ENCODE data around the gene FBRSL1. TPM values are rescaled to one million over a fixed set of nuclear protein-coding genes. Genes with fewer than 3 reads are reported as not detected.

The FBRSL1 gene
- total RNA-seq, 1 donor from 2014 or later, result 30.5 TPM

DNA sequence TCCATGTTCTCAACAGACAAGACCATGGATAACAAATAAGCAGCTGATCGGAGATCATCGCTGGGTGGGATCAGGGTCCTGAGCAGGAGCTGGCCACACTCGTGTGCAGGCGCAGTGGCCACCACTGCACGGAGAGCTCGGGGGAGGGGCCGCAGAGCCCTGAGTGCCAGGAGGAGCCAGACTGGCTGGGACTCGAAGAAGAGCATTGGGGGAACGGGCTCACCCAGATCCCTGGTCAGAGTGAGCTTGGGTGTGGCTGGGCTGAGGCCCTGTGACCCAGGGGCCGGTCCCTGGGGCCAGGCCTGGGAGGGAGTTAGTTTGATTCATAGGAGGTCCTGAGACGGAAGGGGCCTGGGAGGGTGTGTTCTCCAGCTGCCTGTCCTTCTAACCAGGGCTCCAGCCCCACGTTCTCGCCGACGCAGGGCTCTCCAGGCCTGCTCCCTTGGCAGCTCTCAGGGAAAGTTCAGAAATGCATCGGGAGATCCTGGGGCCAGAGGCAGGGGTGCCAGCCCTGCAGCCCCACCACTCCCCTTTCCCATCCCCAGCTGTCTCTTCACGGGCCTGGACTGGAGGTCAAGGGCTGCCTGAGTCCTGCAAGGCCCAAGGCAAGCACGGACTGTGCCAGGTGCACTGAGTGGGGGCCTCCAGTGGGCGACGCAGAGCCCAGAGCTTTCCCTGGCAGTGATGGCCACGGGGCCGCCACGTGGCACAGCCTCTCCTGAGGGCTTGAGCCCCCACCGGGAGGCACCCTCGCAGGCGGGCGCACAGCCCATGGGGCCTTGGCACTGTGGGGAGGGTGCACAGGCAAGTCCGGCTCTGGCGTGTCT, 48.1 kb downstream of the FBRSL1 start:
- DNase-seq (ENCODE audit: low spot score), result no peak

DNA sequence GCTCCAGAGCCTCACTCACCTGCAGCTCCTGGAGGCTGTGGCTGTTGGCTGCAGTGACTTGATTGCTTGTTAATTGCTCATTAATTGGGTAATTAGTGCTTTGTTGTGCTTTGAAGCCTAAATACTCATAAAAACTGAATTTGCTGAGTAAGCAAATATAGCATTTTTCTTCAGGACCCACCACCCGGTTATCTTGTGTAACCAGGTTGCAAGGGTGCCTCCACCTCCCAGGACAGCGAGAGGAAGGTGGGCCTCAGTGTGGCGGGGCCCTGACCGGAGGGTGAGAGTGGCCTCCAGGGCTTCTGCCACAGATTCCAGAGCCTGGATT, 48.7 kb downstream of the FBRSL1 start:
- no peak for DNase-seq (ENCODE audit: low spot score)

DNA sequence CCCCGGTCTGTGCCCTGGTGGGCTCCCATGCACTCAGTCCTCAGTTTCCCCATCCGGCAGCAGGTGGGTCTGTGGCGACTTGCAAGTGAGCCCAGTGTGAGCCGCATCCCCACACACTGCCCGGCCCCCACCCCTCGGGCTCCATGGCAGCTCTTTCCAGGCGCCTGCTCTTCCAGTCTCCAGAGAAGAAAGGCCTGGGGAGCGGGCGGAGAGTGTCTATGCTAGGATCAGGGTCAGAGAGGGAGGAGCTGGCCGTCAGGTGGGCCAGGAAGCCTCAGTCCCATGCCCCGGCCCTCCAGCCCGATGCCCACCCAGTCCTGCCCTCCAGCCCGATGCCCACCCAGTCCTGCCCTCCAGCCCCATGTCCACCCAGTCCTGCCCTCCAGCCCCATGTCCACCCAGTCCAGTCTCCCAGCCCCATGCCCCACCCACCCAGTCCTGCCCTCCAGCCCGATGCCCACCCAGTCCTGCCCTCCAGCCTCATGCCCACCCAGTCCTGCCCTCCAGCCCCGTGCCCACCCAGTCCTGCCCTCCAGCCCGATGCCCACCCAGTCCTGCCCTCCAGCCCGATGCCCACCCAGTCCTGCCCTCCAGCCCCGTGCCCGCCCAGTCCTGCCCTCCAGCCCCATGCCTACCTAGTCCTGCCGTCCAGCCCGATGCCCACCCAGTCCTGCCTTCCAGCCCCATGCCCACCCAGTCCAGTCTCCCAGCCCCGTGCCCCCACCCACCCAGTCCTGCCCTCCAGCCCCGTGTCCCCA, 49.2 kb downstream of the FBRSL1 start:
- no peak for DNase-seq (ENCODE audit: low spot score)

GRCh38 chr12:132540436-132540835, 50.5 kb downstream of the FBRSL1 start:
- DNase-seq (ENCODE audit: low spot score), result no peak

GRCh38 chr12:132541200-132541599, 51.2 kb downstream of the FBRSL1 start:
- no peak for DNase-seq (ENCODE audit: low spot score)

DNA sequence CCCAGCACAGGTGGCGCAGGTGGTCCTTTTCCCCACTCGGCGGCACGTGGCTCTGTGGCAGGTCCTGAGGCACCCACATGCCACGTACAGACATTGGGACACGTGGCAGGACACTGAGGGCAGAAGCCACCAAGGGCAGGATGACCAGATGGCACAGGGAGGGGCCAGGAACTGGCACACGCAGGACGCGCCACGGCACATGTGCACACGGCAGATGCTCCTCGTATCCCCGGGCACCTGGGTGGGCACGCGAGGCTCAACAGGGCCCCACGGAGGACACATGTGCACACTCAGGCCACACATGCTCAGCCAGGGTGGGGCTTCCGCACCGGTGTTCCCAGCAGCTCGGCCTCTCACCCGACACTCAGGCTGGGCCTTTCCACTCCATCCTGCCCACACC, 52.0 kb downstream of the FBRSL1 start:
- no peak for DNase-seq (ENCODE audit: low spot score)

GRCh38 chr12:132542661-132543060, 52.7 kb downstream of the FBRSL1 start:
- no peak for DNase-seq (ENCODE audit: low spot score)

DNA sequence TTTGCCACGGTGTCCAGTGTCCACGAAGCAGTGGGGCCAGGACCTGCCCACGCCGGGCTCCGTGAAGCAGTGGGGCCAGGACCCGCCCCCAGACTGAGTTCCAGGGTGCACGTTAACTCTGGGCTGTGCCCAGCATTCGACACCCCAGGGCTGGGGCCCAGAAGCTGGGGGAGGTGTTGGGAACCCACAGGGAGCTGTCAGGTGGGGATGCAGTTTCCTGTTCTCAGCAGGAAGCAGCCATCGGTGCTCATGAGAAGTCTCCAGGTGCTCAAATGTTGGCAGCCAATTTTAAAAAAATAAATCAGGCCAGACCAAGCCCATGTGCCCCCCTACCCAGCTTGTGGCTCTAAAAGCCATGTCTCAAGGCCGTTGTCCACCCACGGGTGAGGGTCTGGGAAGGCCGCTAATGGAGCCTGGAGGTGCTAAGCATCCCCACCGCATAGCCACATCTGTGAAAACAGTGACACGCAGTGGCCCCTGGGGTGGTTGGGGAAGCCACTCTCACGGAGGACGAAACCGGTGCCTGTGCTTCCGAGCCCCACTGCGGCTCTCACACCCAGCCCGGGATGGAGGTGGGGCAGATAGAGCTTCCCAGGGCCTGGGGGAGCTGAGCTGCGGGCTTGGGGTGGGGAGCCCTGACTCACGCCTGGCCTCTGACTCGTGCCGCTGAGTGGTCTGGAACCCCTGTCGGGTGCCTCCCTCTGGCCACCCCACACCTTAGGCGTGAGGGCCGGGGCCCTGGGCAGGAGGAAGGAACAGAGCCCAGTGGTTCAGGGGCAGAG, 53.5 kb downstream of the FBRSL1 start:
- no peak for DNase-seq (ENCODE audit: low spot score)

GRCh38 chr12:132544080-132544397, 54.1 kb downstream of the FBRSL1 start:
- DNase-seq (ENCODE audit: low spot score), result no peak

DNA sequence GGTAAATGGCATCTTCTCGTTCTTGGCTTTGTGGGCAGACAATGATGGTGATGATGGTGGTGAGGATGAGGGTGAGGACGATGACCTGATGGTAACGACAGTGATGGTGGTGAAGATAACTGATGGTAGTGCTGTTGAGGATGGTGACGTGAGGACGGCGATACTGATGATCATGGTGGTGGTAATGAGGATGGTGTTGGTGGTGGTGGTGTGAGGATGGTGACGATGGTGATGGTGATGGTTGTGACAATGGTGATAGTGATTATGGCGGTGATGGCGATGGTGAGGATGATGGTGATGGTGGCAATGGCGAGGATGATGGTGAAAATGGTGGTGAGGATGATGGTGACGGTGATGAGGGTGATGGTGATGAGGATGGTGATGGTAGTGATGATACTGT, 54.5 kb downstream of the FBRSL1 start:
- no peak for DNase-seq (ENCODE audit: low spot score)

DNA sequence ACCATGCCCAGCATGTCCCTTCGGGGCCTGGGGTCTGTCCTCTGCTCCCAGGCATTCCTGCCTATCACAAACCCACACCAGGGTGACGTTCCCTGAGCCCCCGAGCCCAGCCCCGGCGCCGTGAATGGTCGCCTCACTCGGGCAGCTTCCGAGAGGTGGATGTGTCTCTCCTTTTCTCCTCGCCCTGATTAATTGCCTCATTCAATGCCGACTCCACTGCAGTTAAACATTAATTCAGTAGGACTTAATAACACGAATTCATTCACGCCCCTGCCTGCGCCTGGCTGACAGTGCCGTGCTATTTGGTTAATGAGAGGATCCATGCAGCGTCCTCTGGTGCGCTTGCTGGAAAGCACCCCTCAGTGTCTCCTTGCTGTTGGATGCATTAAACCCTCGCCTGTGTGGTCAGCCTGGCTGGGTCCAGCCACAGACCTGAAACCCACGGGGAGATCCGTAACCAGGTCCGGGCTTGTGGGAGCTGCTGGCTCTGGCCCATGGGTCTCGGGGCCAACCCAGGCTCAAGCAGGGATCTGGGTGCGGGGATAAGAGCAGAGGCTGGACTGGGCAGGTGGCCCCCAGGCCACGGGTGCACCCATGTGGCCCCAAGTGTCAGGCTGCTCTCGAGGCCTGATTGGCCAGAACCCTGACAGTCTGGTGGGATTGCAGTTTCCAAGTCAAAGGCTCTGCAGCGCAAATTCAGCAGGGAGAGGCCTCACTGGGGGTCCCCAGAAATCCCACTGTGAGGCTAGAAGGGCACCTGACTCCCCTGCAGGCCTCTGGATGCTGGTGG, 55.4 kb downstream of the FBRSL1 start:
- no peak for DNase-seq (ENCODE audit: low spot score)

- no peak for DNase-seq (ENCODE audit: low spot score)
Observed at GRCh38 chr12:132545955-132546354, 56.0 kb downstream of the FBRSL1 start.

DNA sequence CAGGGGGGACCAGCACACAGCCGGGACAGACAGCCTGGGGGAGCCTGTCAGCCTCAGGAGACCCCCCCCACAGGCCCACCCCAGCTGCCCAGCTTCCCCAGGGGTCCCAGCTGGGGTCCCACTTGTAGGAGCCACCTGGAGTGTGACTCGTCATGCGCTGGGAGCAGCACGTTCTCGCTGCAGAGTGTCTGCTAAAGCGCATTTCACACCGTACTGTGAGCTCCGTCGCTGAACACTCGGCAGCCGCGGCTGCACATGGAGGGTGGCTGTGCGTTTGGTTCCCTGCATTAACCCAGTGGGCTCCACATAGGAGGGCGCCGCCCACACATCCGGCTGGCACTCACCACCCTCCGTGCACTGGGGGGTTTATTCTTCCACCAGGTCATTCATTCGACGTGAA, 56.7 kb downstream of the FBRSL1 start:
- no peak for DNase-seq (ENCODE audit: low spot score)

DNA sequence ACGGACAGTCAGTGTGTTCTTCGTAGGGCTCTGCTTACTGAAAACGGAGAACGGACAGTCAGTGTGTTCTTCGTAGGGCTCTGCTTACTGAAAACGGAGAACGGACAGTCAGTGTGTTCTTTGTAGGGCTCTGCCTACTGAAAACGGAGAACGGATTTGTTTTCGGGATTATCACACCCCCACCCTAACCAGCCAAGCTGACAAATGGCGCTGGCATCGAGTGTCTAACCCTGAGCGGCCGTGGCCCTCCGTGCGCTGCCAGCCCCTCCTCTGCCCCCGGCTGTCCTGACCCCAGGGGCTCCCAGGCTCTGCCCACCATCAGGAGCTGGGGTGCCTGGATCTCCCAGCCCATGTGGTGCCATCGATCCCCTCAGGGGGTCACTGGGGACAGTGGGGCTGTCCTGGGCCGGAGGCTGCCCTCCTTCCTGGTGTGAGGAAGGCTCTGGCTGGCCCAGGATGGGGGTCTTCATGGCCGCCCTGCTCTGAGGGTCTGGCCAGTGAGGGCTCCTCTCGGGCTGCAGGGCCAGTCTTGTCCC, 57.3 kb downstream of the FBRSL1 start:
- DNase-seq (ENCODE audit: low spot score), result no peak

- DNase-seq (ENCODE audit: low spot score), result no peak
Observed at GRCh38 chr12:132548430-132549058, 58.6 kb downstream of the FBRSL1 start.

DNA sequence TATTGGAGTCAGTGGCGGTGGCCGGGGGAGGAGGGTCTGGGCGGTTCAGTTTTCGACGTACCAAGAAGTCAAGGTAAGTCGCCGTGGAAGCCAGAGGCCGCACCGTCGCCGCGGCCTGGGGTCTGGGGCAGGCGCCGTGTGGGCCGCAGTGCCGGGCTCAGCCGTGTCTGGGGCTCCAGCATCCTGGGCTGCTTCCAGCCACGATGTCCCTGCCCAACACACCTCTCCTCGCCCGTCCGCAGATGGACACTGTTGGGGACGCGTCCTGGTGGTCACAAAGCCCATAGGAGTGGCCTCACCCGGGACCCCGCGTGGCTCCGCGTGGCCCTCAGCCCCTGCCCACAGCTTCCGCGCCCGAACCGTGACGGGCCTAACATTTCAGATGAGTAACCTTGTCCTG, 59.1 kb downstream of the FBRSL1 start:
- no peak for DNase-seq (ENCODE audit: low spot score)

DNA sequence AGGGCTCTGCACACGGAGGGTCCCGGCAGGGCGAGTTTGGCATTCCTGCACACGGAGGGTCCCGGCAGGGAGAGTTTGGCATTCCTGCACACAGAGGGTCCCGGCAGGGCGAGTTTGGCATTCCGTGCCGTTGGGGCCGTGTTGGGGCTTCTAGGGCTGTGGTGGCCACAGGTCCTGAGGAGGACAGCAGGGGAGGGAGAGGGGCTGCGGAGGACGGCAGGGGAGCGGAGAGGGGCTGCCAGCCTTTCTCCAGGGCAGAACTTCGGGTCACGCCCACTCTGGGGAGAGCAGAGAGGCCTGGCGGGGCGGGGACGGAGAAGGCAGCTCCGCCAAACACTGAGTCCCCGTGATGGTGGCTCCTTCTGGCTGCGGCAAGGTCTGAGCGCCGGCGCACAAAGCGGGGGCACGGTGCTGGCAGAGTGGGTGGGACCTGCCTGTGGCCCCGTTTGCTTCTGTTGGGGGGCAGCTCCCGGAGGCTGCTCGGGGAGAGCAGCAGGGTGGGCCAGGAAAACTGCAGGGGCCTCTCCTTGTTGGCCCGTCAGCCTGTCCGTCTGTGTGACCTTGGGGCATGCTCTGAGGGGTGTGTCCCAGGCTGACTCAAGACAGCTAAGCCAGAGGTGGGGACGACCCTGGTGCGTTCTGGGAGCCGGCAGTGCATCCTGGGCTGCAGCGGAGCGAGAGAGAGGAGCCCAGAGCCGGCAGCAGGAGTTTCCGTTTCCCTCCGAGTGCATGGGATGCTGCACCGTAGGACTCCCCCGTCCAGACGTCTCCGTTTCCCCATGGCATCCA, 60.3 kb downstream of the FBRSL1 start:
- DNase-seq (ENCODE audit: low spot score), result no peak

DNA sequence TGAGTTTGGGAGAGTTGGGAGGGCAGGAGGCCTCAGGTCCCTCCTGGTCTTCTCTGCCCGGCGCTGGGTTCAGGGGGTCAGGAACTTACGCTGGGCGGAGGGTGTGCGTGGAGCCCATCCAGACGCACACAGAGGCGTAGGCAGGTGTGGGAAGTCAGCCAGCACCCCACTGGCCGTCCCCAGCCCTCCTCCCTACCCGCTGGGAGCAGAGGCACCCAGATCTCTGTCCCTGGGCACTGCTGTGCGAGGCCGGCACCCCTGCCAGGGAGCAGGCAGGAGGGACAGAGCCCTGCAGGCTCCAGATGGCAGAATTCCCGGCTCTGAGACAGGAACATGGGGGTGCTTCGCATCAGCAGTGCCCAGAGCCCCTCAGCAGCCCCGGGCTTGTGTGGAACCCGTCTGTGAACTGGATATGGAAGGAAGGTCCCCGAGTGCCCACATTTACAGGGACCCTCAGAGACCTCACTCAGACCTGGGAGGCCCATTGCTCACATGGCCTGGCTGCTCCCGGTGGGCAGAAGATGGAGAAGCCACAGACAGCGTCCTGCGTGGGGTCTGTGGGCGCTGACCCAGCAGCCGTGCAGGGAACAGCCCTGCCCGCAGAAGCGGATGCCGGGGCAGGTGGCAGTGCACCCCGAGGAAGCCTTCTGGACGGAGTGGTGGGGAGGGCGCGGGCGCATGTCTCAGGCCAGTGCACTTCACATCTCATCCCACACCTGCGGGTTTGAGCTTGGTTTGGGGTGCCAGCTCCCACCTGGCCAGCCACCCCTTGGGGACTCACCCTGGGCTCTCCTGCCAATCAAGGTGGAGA, 61.1 kb downstream of the FBRSL1 start:
- no peak for DNase-seq (ENCODE audit: low spot score)

- DNase-seq (ENCODE audit: low spot score), result no peak
Observed at GRCh38 chr12:132551641-132552031, 61.7 kb downstream of the FBRSL1 start.

All from mesenteric fat pad (tissue), 1 donor.